ENCODE measurements around the gene NAALADL2.

NAALADL2 gene

DNA sequence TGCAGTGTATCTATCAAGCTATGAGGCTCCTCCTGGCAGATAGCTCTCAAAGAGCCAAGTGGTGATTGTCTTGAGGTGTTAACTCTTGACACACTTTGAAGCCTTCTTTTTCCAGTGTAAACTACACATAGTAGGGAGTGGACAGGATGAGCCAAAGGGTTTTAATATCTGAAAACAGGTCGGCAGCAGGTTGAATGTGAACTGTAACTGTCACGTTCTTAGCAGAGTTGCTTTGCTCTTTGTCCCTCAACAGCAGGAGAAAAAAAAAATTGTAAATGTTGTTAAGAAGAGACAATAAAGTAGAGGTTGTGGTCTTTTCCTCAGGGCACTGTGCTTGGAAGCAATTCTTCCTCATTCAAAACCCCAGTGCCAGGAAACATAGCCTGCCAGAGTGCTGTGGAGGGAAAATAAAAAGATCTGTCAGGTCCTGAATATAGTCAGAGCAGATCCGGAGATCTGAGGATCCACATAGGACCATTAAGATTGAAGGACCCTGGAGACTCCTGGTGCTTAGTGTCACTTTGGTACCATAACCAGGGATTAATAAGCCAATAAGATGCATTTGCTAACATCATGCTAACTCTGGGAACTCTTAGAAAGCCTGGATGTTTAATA lies 229.7 kb downstream of the NAALADL2 start:
- H3K27ac ChIP-seq = peak overlapping the region; percentile 91
- TF ChIP-seq ZFX (IDR thresholded peaks at IDR 0.05; ENCODE audit: borderline replicate concordance) = no peak
- TF ChIP-seq, protein P1, sequence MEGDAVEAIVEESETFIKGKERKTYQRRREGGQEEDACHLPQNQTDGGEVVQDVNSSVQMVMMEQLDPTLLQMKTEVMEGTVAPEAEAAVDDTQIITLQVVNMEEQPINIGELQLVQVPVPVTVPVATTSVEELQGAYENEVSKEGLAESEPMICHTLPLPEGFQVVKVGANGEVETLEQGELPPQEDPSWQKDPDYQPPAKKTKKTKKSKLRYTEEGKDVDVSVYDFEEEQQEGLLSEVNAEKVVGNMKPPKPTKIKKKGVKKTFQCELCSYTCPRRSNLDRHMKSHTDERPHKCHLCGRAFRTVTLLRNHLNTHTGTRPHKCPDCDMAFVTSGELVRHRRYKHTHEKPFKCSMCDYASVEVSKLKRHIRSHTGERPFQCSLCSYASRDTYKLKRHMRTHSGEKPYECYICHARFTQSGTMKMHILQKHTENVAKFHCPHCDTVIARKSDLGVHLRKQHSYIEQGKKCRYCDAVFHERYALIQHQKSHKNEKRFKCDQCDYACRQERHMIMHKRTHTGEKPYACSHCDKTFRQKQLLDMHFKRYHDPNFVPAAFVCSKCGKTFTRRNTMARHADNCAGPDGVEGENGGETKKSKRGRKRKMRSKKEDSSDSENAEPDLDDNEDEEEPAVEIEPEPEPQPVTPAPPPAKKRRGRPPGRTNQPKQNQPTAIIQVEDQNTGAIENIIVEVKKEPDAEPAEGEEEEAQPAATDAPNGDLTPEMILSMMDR (IDR thresholded peaks at IDR 0.05) = no peak

GRCh38 chr3:175091426-175092114 lies 232.4 kb downstream of the NAALADL2 start:
- H3K27ac ChIP-seq = peak overlapping the region; percentile 91
- TF ChIP-seq, protein P1 (IDR thresholded peaks at IDR 0.05) = no peak

DNA sequence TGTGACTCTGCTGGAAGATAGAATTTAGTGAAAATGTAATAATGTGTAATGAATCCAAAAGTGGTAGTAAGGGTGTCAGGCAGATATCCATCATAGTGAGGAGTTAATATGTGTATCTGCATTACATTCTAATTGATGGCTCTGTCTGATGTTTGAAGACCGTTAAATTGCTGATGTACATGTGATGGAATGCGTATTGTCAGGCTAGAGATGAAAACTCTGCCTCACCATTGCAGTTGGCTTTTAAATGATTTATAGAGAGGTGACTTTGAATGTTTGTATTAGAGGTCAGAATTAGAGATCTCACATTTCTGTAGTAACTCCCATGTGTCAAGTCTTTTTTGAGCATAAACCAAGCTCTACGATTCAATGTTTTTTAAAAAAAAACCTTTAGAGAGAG lies 234.6 kb downstream of the NAALADL2 start:
- H3K27ac ChIP-seq = peak overlapping the region; percentile 91
- TF ChIP-seq, protein P1 (IDR thresholded peaks at IDR 0.05) = no peak
- no peak for TF ChIP-seq ZFX (IDR thresholded peaks at IDR 0.05; ENCODE audit: borderline replicate concordance)

DNA sequence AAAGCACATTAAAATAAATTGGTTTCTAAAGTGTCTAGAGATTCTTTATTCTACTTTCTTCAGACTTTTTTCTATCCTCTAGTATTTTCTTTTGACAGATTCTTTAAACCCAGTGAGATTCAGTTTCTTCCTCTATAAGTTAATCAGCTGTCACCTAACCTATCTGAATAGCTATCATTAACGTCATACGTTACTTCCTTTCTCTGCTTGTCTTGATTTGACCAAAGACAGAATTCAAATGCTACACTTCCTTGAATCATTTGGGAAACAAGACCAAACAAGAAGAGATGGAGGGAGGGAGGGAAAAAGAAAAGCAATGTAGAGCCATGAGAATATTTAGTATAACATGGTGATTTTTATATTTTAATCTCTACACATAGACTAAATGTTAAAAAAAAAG lies 235.2 kb downstream of the NAALADL2 start:
- TF ChIP-seq, protein P1 (IDR thresholded peaks at IDR 0.05) = no peak
- TF ChIP-seq ZFX (IDR thresholded peaks at IDR 0.05; ENCODE audit: borderline replicate concordance) = no peak

GRCh38 chr3:175098644-175099043 lies 239.5 kb downstream of the NAALADL2 start:
- H3K27ac ChIP-seq = peak overlapping the region; percentile 91
- TF ChIP-seq ZFX (IDR thresholded peaks at IDR 0.05; ENCODE audit: borderline replicate concordance) = no peak
- TF ChIP-seq, protein P1 (IDR thresholded peaks at IDR 0.05) = no peak

More for the DNA sequence above, 235.2 kb downstream of the NAALADL2 start:
- H3K27ac ChIP-seq = peak overlapping the region; percentile 91

- 0 out of 2 replicates have a peak overlapping the region, but pooled peaks have one; percentile 9 for H3K27ac ChIP-seq
- TF ChIP-seq, protein P1 (IDR thresholded peaks at IDR 0.05) = no peak
- TF ChIP-seq ZFX (IDR thresholded peaks at IDR 0.05; ENCODE audit: borderline replicate concordance) = no peak
Observed at GRCh38 chr3:175102161-175102560, 243.0 kb downstream of the NAALADL2 start.

- peak overlapping the region; percentile 9; the same call in 1 of the 2 replicates for H3K27ac ChIP-seq
- no peak for TF ChIP-seq ZFX (IDR thresholded peaks at IDR 0.05; ENCODE audit: borderline replicate concordance)
- TF ChIP-seq, protein P1 (IDR thresholded peaks at IDR 0.05) = no peak
Observed at GRCh38 chr3:175103298-175103697, 244.2 kb downstream of the NAALADL2 start.
